ENCODE measurements around the gene TBX3. TPM values are rescaled to one million over a fixed set of nuclear protein-coding genes. Genes with fewer than 3 reads are reported as not detected.

Gene TBX3
- total RNA-seq, 2 experiments from 2014 or later = not detected

DNA sequence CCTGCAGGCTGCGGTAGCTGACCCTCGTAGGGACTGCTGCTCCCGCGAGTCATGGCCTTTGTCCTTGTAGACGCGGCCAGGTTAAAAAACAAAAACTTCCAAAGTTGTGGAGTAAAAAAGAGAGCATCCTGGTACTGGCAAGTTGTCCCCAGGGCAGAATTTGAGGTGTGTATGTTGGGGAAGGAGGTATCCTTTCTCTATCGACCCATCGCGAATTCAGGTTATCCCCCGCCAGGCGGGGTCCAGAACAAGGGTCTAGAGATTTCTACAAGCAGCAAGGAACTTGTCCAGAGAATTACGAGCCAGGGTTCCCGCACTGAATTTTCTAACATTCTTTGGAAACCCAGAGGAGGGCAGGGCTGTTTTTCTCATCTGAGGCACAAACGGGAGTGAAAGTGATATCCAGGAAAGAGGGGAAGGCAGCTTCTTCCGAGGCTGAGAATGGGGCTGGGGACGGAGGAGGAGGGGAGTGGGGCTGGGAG, 16.3 kb downstream of the TBX3 start:
- BruUV-seq (replicated peaks) = no TSS peak
- TF ChIP-seq, protein P1, sequence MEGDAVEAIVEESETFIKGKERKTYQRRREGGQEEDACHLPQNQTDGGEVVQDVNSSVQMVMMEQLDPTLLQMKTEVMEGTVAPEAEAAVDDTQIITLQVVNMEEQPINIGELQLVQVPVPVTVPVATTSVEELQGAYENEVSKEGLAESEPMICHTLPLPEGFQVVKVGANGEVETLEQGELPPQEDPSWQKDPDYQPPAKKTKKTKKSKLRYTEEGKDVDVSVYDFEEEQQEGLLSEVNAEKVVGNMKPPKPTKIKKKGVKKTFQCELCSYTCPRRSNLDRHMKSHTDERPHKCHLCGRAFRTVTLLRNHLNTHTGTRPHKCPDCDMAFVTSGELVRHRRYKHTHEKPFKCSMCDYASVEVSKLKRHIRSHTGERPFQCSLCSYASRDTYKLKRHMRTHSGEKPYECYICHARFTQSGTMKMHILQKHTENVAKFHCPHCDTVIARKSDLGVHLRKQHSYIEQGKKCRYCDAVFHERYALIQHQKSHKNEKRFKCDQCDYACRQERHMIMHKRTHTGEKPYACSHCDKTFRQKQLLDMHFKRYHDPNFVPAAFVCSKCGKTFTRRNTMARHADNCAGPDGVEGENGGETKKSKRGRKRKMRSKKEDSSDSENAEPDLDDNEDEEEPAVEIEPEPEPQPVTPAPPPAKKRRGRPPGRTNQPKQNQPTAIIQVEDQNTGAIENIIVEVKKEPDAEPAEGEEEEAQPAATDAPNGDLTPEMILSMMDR (conservative IDR thresholded peaks at IDR 0.05; ENCODE audit: low read length) = no peak
- no peak for TF ChIP-seq EZH2phosphoT487 (IDR thresholded peaks at IDR 0.05; ENCODE audit: borderline replicate concordance, low read depth, low read length)
- H3K4me2 ChIP-seq (ENCODE audit: low read length) = no peak overlapping the region
- POLR2A ChIA-PET = no interaction called here
- no peaks in the 10 kb centered on the region for H3K4me1 ChIP-seq (ENCODE audit: insufficient read depth, low read length, poor library complexity, severe bottlenecking)
- no peaks in the 10 kb centered on the region for H3K9me2 ChIP-seq (ENCODE audit: insufficient read depth, low read length)
- no peaks in the 10 kb centered on the region for H3K36me3 ChIP-seq (ENCODE audit: insufficient read depth, low read length)
- no peak overlapping the region for H3K27ac ChIP-seq (ENCODE audit: low read depth, low read length, poor library complexity, severe bottlenecking)
- H3K79me2 ChIP-seq (ENCODE audit: insufficient read depth, low read depth, low read length) = no peaks in the 10 kb centered on the region
- H2AFZ ChIP-seq (ENCODE audit: low read length) = no peak overlapping the region
- DNase-seq (ENCODE audit: low spot score) = no peak
- H3K9me3 ChIP-seq (ENCODE audit: low read length) = no peaks in the 10 kb centered on the region
- intact Hi-C loops (cut with micrococcal nuclease; ENCODE audit: unreplicated experiment) = no loop called here
- CTCF ChIA-PET (ENCODE audit: unreplicated experiment) = no interaction called here
- H3K4me3 ChIP-seq (ENCODE audit: low read depth, low read length, poor library complexity, severe bottlenecking) = no peak overlapping the region
- H4K20me1 ChIP-seq (ENCODE audit: insufficient read depth, low read length) = no peaks in the 10 kb centered on the region

DNA sequence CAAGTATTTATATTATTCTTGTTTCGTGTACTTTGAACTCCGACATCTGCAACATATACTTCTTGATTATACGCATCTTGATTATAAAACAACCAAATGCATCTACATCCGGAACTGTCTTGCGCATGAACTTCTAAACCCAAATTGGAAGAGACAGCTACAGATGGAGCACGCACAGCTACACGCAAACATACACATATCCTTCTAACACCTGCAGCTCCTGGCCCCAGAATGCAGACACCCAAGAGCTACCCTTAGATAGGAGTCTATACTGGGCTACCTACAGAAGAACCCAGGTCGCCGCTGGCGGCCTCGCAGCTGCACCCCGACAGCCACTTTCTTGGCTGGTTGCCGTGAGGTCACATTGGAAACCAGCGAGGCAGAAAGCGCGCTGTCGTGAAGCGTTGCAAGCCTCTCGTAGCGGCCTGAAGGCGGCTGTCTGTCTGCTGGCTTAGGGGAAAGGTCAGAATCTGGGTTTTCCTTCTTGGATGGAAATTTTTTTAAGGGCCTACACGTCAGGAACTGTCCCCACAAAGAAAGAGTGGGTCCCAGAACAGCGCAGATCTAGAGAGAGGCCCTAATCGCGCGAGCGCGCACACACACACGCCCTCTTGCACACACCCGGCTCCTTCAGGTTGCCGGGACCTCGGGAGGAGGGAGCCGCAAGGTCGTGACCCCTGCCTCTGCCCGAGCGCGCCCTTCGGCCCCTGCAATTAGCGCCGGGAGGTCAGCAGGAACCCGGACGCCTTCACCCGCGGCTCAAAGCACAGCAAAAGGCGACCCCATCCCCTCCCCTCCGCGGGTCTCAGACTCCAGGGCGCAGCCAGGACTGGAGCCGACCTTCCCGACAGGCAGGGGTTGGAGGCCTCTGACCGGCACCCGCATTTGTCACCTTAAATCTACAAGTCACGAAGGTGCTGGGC, 17.0 kb downstream of the TBX3 start:
- H3K9me3 ChIP-seq (ENCODE audit: low read length) = no peaks in the 10 kb centered on the region
- no peak for DNase-seq (ENCODE audit: low spot score)
- no peak for TF ChIP-seq EZH2phosphoT487 (IDR thresholded peaks at IDR 0.05; ENCODE audit: borderline replicate concordance, low read depth, low read length)
- TF ChIP-seq, protein P1 (conservative IDR thresholded peaks at IDR 0.05; ENCODE audit: low read length) = no peak
- no peaks in the 10 kb centered on the region for H4K20me1 ChIP-seq (ENCODE audit: insufficient read depth, low read length)
- CTCF ChIA-PET (ENCODE audit: unreplicated experiment) = no interaction called here
- intact Hi-C loops (cut with micrococcal nuclease; ENCODE audit: unreplicated experiment) = no loop called here
- no peaks in the 10 kb centered on the region for H3K36me3 ChIP-seq (ENCODE audit: insufficient read depth, low read length)
- H3K27ac ChIP-seq (ENCODE audit: low read depth, low read length, poor library complexity, severe bottlenecking) = no peak overlapping the region
- BruUV-seq (replicated peaks) = no TSS peak
- H2AFZ ChIP-seq (ENCODE audit: low read length) = no peak overlapping the region
- H3K9me2 ChIP-seq (ENCODE audit: insufficient read depth, low read length) = no peaks in the 10 kb centered on the region
- POLR2A ChIA-PET = no interaction called here
- no peak overlapping the region for H3K4me3 ChIP-seq (ENCODE audit: low read depth, low read length, poor library complexity, severe bottlenecking)
- H3K4me1 ChIP-seq (ENCODE audit: insufficient read depth, low read length, poor library complexity, severe bottlenecking) = no peaks in the 10 kb centered on the region
- H3K4me2 ChIP-seq (ENCODE audit: low read length) = no peak overlapping the region
- no peaks in the 10 kb centered on the region for H3K79me2 ChIP-seq (ENCODE audit: insufficient read depth, low read depth, low read length)

Data from OCI-LY7 (cell line).